Testis (tissue), 3 donors: ENCODE measurements around the gene TRABD2B. TPM values are rescaled to one million over a fixed set of nuclear protein-coding genes. Genes with fewer than 3 reads are reported as not detected.
A peak's percentile ranks its signal among the peaks of the same experiment; 100 is the strongest.

ENCODE experiments used
- DNase-seq: peaks from one replicate; pipeline ENCODE4 v3.0.0-alpha.2; 2019
- H3K27ac ChIP-seq, 2 donors: fragments of 200-600 bp; sonication (generic); one replicate each; pipeline ENCODE4 v1.5.1; 2019
- H3K27me3 ChIP-seq: fragments of 200-600 bp; sonication (generic); one replicate; pipeline ENCODE4 v1.5.1; 2019
- H3K36me3 ChIP-seq: fragments of 200-600 bp; sonication (generic); one replicate; pipeline ENCODE4 v1.5.1; 2017; ENCODE audit warnings: low read depth; ENCODE audit errors: missing control alignments
- H3K4me1 ChIP-seq: fragments of 200-600 bp; sonication (generic); one replicate; pipeline ENCODE4 v1.5.1; 2019
- H3K4me3 ChIP-seq, 2 donors: fragments of 200-600 bp; sonication (generic); one replicate each; pipeline ENCODE4 v1.5.1; 2017 to 2019
- H3K9me3 ChIP-seq: fragments of 200-600 bp; sonication (generic); one replicate; pipeline ENCODE4 v1.5.1; 2017
- POLR2A ChIP-seq: fragments of 450-650 bp; IDR thresholded peaks from one replicate; pipeline ENCODE4 v1.6.1; 2017; ENCODE audit warnings: antibody characterized with exemption, mild to moderate bottlenecking, moderate library complexity
- WGBS, 2 donors: methylation state at CpG; one replicate each; pipeline ENCODE4 v1.1.5; 2018; 5-methylcytosine and 5-hydroxymethylcytosine counted together
- intact Hi-C: fragments of 100-400 bp; cut with DNase I; formaldehyde crosslinking; loops from one replicate; pipeline ENCODE4 v1.15.1; 2023; ENCODE audit warnings: low total_unique reads
- polyA plus RNA-seq: library from polyadenylated mRNA; stranded (reverse); fragments of 350-450 nt; fragmentation: Illumina TruSeq; extraction: RNeasy Lipid Tissue Mini Kit (QIAGEN cat#74804); gene quantifications from one replicate; pipeline ENCODE4 v1.2.3, GENCODE V29; 2014; ENCODE audit warnings: low read depth, low replicate concordance; ENCODE audit not compliant: insufficient read depth
- total RNA-seq, 2 donors: library from RNA; depleted of rRNA; stranded (reverse); fragments of >200 nt; gene quantifications; one replicate each; pipeline ENCODE4 v1.2.3, GENCODE V29; 2016
- TF ChIP-seq, protein P1 (sequence below), 3 experiments: fragments of 450-650 bp in 2 of 3; fragments of 200-600 bp in 1 of 3; sonication (generic) in 1 of 3; IDR thresholded peaks; one replicate each; pipeline ENCODE4 v1.5.1; 2016 to 2019; ENCODE audit warnings: antibody characterized with exemption in 3 of 3, mild to moderate bottlenecking in 2 of 3, moderate library complexity in 1 of 3

TRABD2B gene
- total and polyA plus RNA-seq, 3 donors from 2014 or later: 1.9 to 2.7 (median 2.0) TPM

DNA sequence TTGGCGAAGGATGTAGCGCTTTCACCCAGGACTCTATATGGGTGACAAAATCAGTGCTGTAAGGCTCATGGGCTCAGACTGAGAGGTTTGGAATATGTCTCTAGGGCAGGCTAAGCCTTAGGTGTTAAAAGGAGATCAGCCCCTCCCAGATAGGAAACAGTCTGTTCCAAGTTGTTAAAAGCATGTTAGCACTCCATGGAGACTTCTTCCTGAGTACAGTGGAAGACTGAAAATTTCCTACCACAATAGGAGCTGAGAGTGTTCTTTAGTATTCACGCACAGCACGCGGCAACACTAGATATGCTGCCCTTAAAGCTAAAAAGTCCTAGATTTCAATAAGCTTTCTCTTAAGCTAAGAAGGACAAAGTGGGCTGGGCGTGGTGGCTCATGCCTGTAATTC, 122.1 kb downstream of the TRABD2B start:
- intact Hi-C loops: no loop called here
- Histone ChIP-seq H3K9me3 (no peaks in the 10 kb centered on the region), H3K4me3 (no peak overlapping the region), H3K4me1 (peaks cover 13% of the 10 kb centered on the region), H3K27me3 (no peaks in the 10 kb centered on the region), H3K27ac (no peak overlapping the region), H3K36me3 (no peaks in the 10 kb centered on the region)
- 73 to 82% methylated on average over 6 of the region's 6 CpGs for WGBS, 2 donors
- TF ChIP-seq, protein P1, sequence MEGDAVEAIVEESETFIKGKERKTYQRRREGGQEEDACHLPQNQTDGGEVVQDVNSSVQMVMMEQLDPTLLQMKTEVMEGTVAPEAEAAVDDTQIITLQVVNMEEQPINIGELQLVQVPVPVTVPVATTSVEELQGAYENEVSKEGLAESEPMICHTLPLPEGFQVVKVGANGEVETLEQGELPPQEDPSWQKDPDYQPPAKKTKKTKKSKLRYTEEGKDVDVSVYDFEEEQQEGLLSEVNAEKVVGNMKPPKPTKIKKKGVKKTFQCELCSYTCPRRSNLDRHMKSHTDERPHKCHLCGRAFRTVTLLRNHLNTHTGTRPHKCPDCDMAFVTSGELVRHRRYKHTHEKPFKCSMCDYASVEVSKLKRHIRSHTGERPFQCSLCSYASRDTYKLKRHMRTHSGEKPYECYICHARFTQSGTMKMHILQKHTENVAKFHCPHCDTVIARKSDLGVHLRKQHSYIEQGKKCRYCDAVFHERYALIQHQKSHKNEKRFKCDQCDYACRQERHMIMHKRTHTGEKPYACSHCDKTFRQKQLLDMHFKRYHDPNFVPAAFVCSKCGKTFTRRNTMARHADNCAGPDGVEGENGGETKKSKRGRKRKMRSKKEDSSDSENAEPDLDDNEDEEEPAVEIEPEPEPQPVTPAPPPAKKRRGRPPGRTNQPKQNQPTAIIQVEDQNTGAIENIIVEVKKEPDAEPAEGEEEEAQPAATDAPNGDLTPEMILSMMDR (IDR thresholded peaks at IDR 0.05): no peak
- no peak for TF ChIP-seq POLR2A
- no peak for DNase-seq

DNA sequence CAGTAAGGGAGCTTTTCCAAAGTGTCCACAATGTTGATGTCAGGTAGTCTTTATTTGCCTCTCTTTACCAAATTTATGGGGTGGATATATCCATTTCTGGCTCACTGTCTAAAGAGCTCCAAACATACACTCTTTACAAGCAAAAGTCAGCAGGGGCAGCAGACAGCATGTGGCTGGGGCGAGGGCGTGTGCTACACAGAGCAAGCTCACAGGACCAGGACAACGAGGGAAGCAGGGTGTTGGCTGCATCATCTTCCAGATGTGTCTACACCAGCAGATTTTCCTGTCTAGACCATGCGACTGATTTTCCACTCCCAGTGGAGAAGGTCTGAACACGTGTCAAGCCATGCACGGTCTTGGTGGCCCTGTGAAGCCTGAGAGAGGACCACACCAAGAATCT, 123.8 kb downstream of the TRABD2B start:
- DNase-seq: no peak
- 85 to 90% methylated on average over 6 of the region's 6 CpGs for WGBS, 2 donors
- no peak overlapping the region for H3K27ac ChIP-seq
- intact Hi-C loops: no loop called here
- no peak overlapping the region for H3K4me3 ChIP-seq
- TF ChIP-seq, protein P1 (IDR thresholded peaks at IDR 0.05): no peak
- TF ChIP-seq POLR2A: no peak
- peaks cover 13% of the 10 kb centered on the region for H3K4me1 ChIP-seq
- H3K36me3 ChIP-seq: no peaks in the 10 kb centered on the region
- no peaks in the 10 kb centered on the region for H3K9me3 ChIP-seq
- no peaks in the 10 kb centered on the region for H3K27me3 ChIP-seq

DNA sequence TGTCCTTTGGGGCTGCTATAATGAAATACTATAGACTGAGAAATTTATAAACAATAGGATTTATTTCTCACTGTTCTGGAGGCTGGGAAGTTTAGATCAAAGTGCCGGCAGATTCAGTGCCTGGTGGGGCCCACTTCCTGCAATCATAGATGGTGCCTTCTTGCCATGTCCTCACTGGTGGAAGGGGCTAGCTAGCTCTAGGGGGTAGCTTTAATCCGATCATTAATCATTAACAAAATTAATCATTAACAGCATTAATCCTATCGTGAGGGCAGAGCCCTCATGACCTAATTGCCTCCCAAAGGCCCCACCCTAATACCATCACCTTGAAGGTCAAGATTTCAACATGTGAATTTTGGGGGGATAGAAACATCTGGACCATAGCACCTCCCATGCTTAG, 124.3 kb downstream of the TRABD2B start:
- peaks cover 13% of the 10 kb centered on the region for H3K4me1 ChIP-seq
- no peaks in the 10 kb centered on the region for H3K27me3 ChIP-seq
- DNase-seq: no peak
- no peak overlapping the region for H3K4me3 ChIP-seq
- 90 to 92% methylated on average over 3 of the region's 3 CpGs for WGBS, 2 donors
- H3K27ac ChIP-seq: no peak overlapping the region
- H3K36me3 ChIP-seq: no peaks in the 10 kb centered on the region
- no peak for TF ChIP-seq POLR2A
- TF ChIP-seq, protein P1 (IDR thresholded peaks at IDR 0.05): no peak
- H3K9me3 ChIP-seq: no peaks in the 10 kb centered on the region
- intact Hi-C loops: no loop called here

DNA sequence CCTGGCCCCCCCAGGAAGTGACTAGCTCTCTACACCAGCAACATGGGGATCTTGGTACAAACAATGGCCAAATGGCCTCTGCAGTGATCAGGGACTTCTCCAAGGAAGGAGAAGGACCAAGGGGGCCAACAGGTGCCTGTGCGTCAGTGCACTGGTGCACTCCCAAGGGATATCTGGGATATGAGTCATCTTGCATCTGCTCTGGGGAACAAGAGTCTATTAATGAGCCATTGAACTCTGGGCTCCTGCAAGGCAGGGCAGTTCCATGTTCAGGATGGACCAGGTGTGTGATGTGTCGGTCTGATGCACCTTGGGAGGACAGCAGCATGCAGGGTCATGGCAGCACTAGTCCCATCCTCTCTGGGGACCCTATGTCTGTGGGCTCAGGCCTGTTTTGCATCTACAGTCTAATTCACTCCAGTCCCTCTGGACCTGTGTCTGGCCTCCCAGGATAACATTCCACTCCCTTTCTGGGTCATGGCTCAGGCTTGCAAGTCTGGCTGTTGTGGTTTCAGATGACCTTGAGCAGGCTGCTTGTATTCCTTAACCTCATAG, 125.3 kb downstream of the TRABD2B start:
- H3K27ac ChIP-seq: no peak overlapping the region
- H3K4me1 ChIP-seq: peaks cover 17% of the 10 kb centered on the region
- H3K9me3 ChIP-seq: no peaks in the 10 kb centered on the region
- H3K27me3 ChIP-seq: no peaks in the 10 kb centered on the region
- no peaks in the 10 kb centered on the region for H3K36me3 ChIP-seq
- intact Hi-C loops: no loop called here
- no peak overlapping the region for H3K4me3 ChIP-seq
- TF ChIP-seq, protein P1 (IDR thresholded peaks at IDR 0.05): no peak
- no peak for TF ChIP-seq POLR2A
- peak; percentile 18 for DNase-seq
- 55 to 56% methylated on average over 2 of the region's 2 CpGs for WGBS, 2 donors

DNA sequence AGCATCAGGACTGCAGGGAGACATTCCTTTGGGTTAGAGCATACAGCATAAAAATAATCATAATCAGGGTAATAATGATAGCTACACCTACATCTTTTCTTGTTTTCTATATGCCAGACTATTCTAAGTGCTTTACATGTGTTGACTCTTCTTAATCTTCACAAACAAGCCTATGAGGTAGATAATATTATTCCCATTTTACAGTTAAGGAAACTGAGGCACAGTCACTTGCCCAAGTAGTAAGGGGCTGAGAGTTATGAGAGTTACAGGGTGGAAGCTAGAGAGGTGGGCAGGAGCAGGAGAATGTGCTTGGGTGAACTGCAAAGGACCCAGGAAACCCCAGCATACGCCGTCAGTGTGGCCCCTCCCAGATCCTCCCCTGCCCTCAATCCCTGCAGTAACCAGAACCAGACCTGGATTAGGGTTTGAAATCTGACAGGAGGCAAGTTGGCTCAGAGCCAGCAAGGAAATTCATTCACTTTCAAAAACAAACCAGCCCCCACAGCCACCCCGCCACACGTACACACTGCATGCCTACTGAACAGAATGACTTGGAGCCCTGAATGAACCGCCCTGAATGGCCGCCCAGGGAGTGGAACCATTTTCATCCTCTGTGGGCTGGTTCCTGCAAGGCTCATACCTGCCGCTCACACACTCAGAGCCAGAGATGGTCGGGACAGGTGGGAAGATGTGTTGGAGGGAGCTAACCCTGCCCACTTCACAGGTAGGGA, 126.1 kb downstream of the TRABD2B start:
- Histone ChIP-seq H3K36me3 (no peaks in the 10 kb centered on the region), H3K4me3 (no peak overlapping the region), H3K27me3 (no peaks in the 10 kb centered on the region), H3K4me1 (peaks cover 18% of the 10 kb centered on the region), H3K9me3 (no peaks in the 10 kb centered on the region), H3K27ac (no peak overlapping the region)
- TF ChIP-seq, protein P1 (IDR thresholded peaks at IDR 0.05): no peak
- TF ChIP-seq POLR2A: no peak
- no peak for DNase-seq
- intact Hi-C loops: no loop called here
- 77 to 88% methylated on average over 4 to 8 of the region's 8 CpGs for WGBS, 2 donors
